Endothelial cell of umbilical vein (primary cell): ENCODE results near the gene PITX2. TPM values are rescaled to one million over a fixed set of nuclear protein-coding genes. Genes with fewer than 3 reads are reported as not detected.

Experiments
- BruUV-seq: library from RNA; stranded (reverse); fragments of 400-500 nt; replicated peaks from 2 replicates; lab custom pipeline; 2021; lab: Mats Ljungman, UMichigan
- CTCF ChIA-PET: fragments of 300-600, 350-600 bp; sonication (Branson Sonifier 250); formaldehyde crosslinking; loops from one replicate; lab custom pipeline; 2021; ENCODE audit warnings: antibody characterized with exemption, inconsistent platforms; lab: Charles Lee
- POLR2A ChIA-PET: fragments of 300-600, 350-600 bp; sonication (Branson Sonifier 250); formaldehyde crosslinking; loops from one replicate; lab custom pipeline; 2021; ENCODE audit warnings: antibody characterized with exemption, inconsistent platforms; lab: Charles Lee
- DNase-seq: peaks from one replicate; pipeline ENCODE4 v3.0.0-alpha.2; 2011; ENCODE audit warnings: low read depth, low spot score
- FAIRE-seq: peaks from 2 replicates; lab custom pipeline; 2011; peaks lifted over from hg19 to GRCh38; lab: Jason Lieb, UNC
- H2AFZ ChIP-seq: 2 replicates; pipeline ENCODE4 v1.6.0; 2012; ENCODE audit warnings: low read depth, low read length, control low read depth, inconsistent platforms
- H3K27ac ChIP-seq: 2 replicates; pipeline ENCODE4 v1.5.1; 2011; ENCODE audit warnings: low read depth, mild to moderate bottlenecking, control low read depth, low read length, moderate library complexity; ENCODE audit not compliant: insufficient read depth
- H3K27me3 ChIP-seq, 2 experiments: 2 replicates each; pipeline versions ENCODE4 v1.6.0 to v1.6.1; 2011; ENCODE audit warnings: low read length in 2 of 2, mixed read lengths in 1 of 2; ENCODE audit not compliant: control insufficient read depth in 2 of 2, insufficient read depth in 2 of 2
- H3K36me3 ChIP-seq, 2 experiments: 2 replicates in 1 of 2; 3 replicates in 1 of 2; pipeline ENCODE4 v1.5.1; 2011; ENCODE audit warnings: low read length in 2 of 2, mild to moderate bottlenecking in 1 of 2, moderate library complexity in 1 of 2; ENCODE audit not compliant: control insufficient read depth in 2 of 2, insufficient read depth in 2 of 2; ENCODE audit errors: extremely low read depth in 1 of 2
- H3K4me1 ChIP-seq: 3 replicates; pipeline ENCODE4 v1.5.1; 2011; ENCODE audit warnings: mild to moderate bottlenecking, low read length; ENCODE audit not compliant: control insufficient read depth, insufficient read depth; ENCODE audit errors: extremely low read depth
- H3K4me2 ChIP-seq: 2 replicates; pipeline ENCODE4 v1.6.1; 2011; ENCODE audit warnings: low read length, control low read depth, mixed read lengths; ENCODE audit not compliant: insufficient read depth
- H3K4me3 ChIP-seq, 3 experiments: fragments of 200-600 bp in 1 of 3; sonication (generic), shearing (Covaris generic) in 1 of 3; replicated peaks in 1 of 3; 2 replicates each; pipeline ENCODE4 v1.5.1; 2011 to 2016; ENCODE audit warnings: control low read depth in 3 of 3, low read length in 3 of 3, mild to moderate bottlenecking in 2 of 3, inconsistent platforms in 1 of 3, low read depth in 1 of 3, moderate library complexity in 1 of 3; ENCODE audit not compliant: insufficient read depth in 1 of 3
- H3K79me2 ChIP-seq: 2 replicates; pipeline ENCODE4 v1.6.0; 2012; ENCODE audit warnings: low read length, inconsistent platforms; ENCODE audit not compliant: control insufficient read depth, insufficient read depth
- H3K9ac ChIP-seq: replicated peaks from 2 replicates; pipeline ENCODE3; 2011; ENCODE audit warnings: low read length, control low read depth; ENCODE audit not compliant: insufficient read depth; ENCODE audit errors: extremely low read depth
- H3K9me1 ChIP-seq: replicated peaks from 3 replicates; pipeline ENCODE4 v1.6.0; 2011; ENCODE audit warnings: mild to moderate bottlenecking, low read length; ENCODE audit not compliant: control insufficient read depth, insufficient read depth; ENCODE audit errors: extremely low read depth
- H3K9me3 ChIP-seq: replicated peaks from 2 replicates; pipeline ENCODE4 v1.5.1; 2012; ENCODE audit warnings: low read length, inconsistent platforms; ENCODE audit not compliant: control insufficient read depth, insufficient read depth
- H4K20me1 ChIP-seq: replicated peaks from 2 replicates; pipeline ENCODE3; 2011; ENCODE audit warnings: mild to moderate bottlenecking, low read length; ENCODE audit not compliant: control insufficient read depth, insufficient read depth; ENCODE audit errors: extremely low read depth
- EZH2 ChIP-seq: IDR thresholded peaks from 2 replicates; pipeline ENCODE4 v1.6.1; 2012; ENCODE audit warnings: borderline replicate concordance, low read depth, mild to moderate bottlenecking, moderate library complexity, low read length, inconsistent platforms; ENCODE audit not compliant: severe bottlenecking
- FOS ChIP-seq: IDR thresholded peaks from 2 replicates; pipeline ENCODE4 v1.6.1; 2011; ENCODE audit warnings: mild to moderate bottlenecking, low read length, moderate library complexity, borderline replicate concordance; ENCODE audit not compliant: insufficient read depth
- GATA2 ChIP-seq: IDR thresholded peaks from 2 replicates; pipeline ENCODE4 v1.7.0; 2011; ENCODE audit warnings: low read depth, mild to moderate bottlenecking, moderate library complexity, mixed read lengths, low read length; ENCODE audit not compliant: insufficient read length, insufficient read depth
- JUN ChIP-seq: IDR thresholded peaks from 2 replicates; pipeline ENCODE4 v1.6.1; 2011; ENCODE audit warnings: borderline replicate concordance, low read depth; ENCODE audit not compliant: insufficient read length, insufficient read depth
- MAX ChIP-seq: IDR thresholded peaks from 2 replicates; pipeline ENCODE4 v1.6.1; 2011; ENCODE audit not compliant: insufficient read depth, insufficient read length
- MYC ChIP-seq: IDR thresholded peaks from one replicate; pipeline ENCODE4 v1.6.1; 2011; ENCODE audit warnings: mild to moderate bottlenecking, low read depth, low read length
- POLR2A ChIP-seq: IDR thresholded peaks from 2 replicates; pipeline ENCODE4 v1.6.1; 2012; ENCODE audit warnings: low read depth, mild to moderate bottlenecking, control low read depth, low read length
- POLR2AphosphoS5 ChIP-seq: IDR thresholded peaks from 2 replicates; pipeline ENCODE4 v1.6.1; 2012; ENCODE audit warnings: low read depth, mild to moderate bottlenecking, control low read depth, low read length, moderate library complexity; ENCODE audit not compliant: insufficient read depth
- dilution Hi-C: fragments of 300-500 bp; cut with MboI; formaldehyde crosslinking; loops from one replicate; pipeline ENCODE4 v1.15.0; 2019; ENCODE audit warnings: low sequenced_read_pairs; ENCODE audit not compliant: extremely low pct_ligation_motif_present
- intact Hi-C: fragments of 100-400 bp; cut with micrococcal nuclease; formaldehyde crosslinking; loops from one replicate; pipeline ENCODE4 v1.10.0; 2022
- polyA plus RNA-seq, 4 experiments: library from polyadenylated mRNA; depleted of rRNA in 3 of 4; stranded (reverse) in 3 of 4; unstranded in 1 of 4; fragments of >200 nt; gene quantifications; 2 replicates each; pipeline versions ENCODE4 v1.2.1 to v1.2.3, GENCODE V29; 2011 to 2012; ENCODE audit warnings: missing spikeins in 1 of 4
- total RNA-seq: library from RNA; stranded (reverse); gene quantifications from 2 replicates; pipeline ENCODE4 v1.2.3, GENCODE V29; 2021
- TF ChIP-seq, protein P1 (sequence below), 2 donors: IDR thresholded peaks; 1 replicate in 1 of 2; 2 replicates in 1 of 2; pipeline ENCODE4 v1.5.1; 2011; ENCODE audit warnings: low read length in 2 of 2, mild to moderate bottlenecking in 2 of 2, moderate library complexity in 2 of 2, control low read depth in 1 of 2, inconsistent platforms in 1 of 2, low read depth in 1 of 2; ENCODE audit not compliant: insufficient read depth in 1 of 2; ENCODE audit errors: extremely low read depth in 1 of 2

The PITX2 gene
- total and polyA plus RNA-seq, 2 donors (not counting 3 experiments of a cell fraction or from before 2014, with no cell fraction given): 0.04 to 0.31 TPM

DNA sequence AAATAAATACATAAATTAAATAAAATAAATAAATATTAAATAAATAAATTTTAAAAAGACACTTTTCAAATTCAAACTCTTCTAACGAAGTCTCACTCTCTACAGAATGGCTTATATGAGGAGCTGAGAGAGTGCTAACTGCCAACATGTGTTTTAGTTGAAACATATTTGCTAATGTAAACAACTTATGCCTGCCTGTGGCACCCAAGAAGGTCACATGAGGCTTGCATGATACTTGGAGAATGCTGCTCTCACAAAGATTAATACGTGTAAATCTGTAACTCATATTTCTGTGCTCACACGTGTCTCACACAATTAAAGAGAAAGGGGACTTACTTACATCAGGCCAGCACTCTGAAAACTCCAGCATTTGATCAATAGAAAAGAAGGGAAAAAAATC is 43.2 kb upstream of the PITX2 start:
- Histone ChIP-seq H3K4me2 (no peak overlapping the region), H3K4me3 (no peak overlapping the region), H3K27me3 (peaks cover 0 to 8% of the 10 kb centered on the region in 2 experiments), H4K20me1 (no peaks in the 10 kb centered on the region), H3K79me2 (no peaks in the 10 kb centered on the region), H3K4me1 (no peaks in the 10 kb centered on the region), H3K9me1 (no peaks in the 10 kb centered on the region), H3K9me3 (no peaks in the 10 kb centered on the region), H3K9ac (no peak overlapping the region), H3K27ac (no peak overlapping the region), H2AFZ (no peak overlapping the region), H3K36me3 (no peaks in the 10 kb centered on the region)
- TF ChIP-seq FOS (no peak), POLR2A (no peak), EZH2 (no peak), POLR2AphosphoS5 (no peak), MYC (no peak), MAX (no peak), JUN (no peak), GATA2 (no peak)
- TF ChIP-seq, protein P1, sequence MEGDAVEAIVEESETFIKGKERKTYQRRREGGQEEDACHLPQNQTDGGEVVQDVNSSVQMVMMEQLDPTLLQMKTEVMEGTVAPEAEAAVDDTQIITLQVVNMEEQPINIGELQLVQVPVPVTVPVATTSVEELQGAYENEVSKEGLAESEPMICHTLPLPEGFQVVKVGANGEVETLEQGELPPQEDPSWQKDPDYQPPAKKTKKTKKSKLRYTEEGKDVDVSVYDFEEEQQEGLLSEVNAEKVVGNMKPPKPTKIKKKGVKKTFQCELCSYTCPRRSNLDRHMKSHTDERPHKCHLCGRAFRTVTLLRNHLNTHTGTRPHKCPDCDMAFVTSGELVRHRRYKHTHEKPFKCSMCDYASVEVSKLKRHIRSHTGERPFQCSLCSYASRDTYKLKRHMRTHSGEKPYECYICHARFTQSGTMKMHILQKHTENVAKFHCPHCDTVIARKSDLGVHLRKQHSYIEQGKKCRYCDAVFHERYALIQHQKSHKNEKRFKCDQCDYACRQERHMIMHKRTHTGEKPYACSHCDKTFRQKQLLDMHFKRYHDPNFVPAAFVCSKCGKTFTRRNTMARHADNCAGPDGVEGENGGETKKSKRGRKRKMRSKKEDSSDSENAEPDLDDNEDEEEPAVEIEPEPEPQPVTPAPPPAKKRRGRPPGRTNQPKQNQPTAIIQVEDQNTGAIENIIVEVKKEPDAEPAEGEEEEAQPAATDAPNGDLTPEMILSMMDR (IDR thresholded peaks at IDR 0.05; ENCODE audit: extremely low read depth in 1 of 2, insufficient read depth in 1 of 2, low read depth in 1 of 2, low read length in 2 of 2): no peak
- ChIA-PET POLR2A (no interaction called here), CTCF (interaction anchor here (1.1 kb wide), 1 partner anchor 284 kb away, joined by 3 read pairs; no protein-coding TSS in a partner anchor)
- DNase-seq (no peak), FAIRE-seq (no peak)
- intact Hi-C loops: no loop called here
- dilution Hi-C loops: no loop called here
- BruUV-seq: no TSS peak
